K562 (cell line): ENCODE measurements around the gene GRAMD1B. TPM values are rescaled to one million over a fixed set of nuclear protein-coding genes. Genes with fewer than 3 reads are reported as not detected.

ENCODE experiments used
- ATAC-seq: fragments of 200-7000 bp; cut with Tn5 transposase; 3 replicates; pipeline ENCODE4 v1.9.1; 2020; ENCODE audit warnings: moderate library complexity
- BruUV-seq: library from RNA; stranded (reverse); fragments of 400-500 nt; replicated peaks from 2 replicates; lab custom pipeline; 2021; lab: Mats Ljungman, UMichigan
- CTCF ChIA-PET: fragments of 300-600 bp; formaldehyde crosslinking; extraction: SDS; loops from one replicate; lab custom pipeline; 2021; ENCODE audit warnings: low intra/inter-chr PET ratio; lab: Yijun Ruan, JAX
- POLR2A ChIA-PET: fragments of 300-600, 350-650 bp; sonication (Branson Sonifier 250); formaldehyde crosslinking; extraction: SDS; loops from one replicate; lab custom pipeline; 2021; ENCODE audit warnings: antibody characterized with exemption, inconsistent platforms; lab: Yijun Ruan, JAX
- DNase-seq, 4 experiments: peaks; one replicate each; pipeline versions ENCODE4 v3.0.0 to v3.0.0-alpha.2; 2011 to 2018; ENCODE audit warnings: low spot score in 3 of 4, mixed read lengths in 3 of 4; ENCODE audit errors: extremely low read depth in 1 of 4
- FAIRE-seq: peaks from 2 replicates; lab custom pipeline; 2011; peaks lifted over from hg19 to GRCh38; lab: Jason Lieb, UNC
- H2AFZ ChIP-seq: 2 replicates; pipeline ENCODE4 v1.6.0; 2011; ENCODE audit warnings: low read depth, low read length, control low read depth, inconsistent platforms
- H3K27ac ChIP-seq: fragments of 200-600 bp; 3 replicates; pipeline ENCODE4 v1.8.0; 2011; ENCODE audit warnings: low read depth, mild to moderate bottlenecking, control low read depth, inconsistent platforms, low read length, moderate library complexity, mixed read lengths; ENCODE audit errors: extremely low read depth
- H3K27me3 ChIP-seq, 2 experiments: fragments of 300-600 bp in 1 of 2; 2 replicates in 1 of 2; 3 replicates in 1 of 2; pipeline versions ENCODE4 v1.6.0 to v1.8.0; 2011; ENCODE audit warnings: inconsistent platforms in 2 of 2, low read length in 2 of 2, mild to moderate bottlenecking in 1 of 2, mixed read lengths in 1 of 2, moderate library complexity in 1 of 2; ENCODE audit not compliant: control insufficient read depth in 2 of 2, insufficient read depth in 2 of 2
- H3K36me3 ChIP-seq: fragments of 300-600 bp; 3 replicates; pipeline ENCODE4 v1.8.0; 2011; ENCODE audit warnings: mild to moderate bottlenecking, low read length, inconsistent platforms; ENCODE audit not compliant: control insufficient read depth, insufficient read depth
- H3K4me1 ChIP-seq, 2 experiments: fragments of 200-600 bp in 1 of 2; replicated peaks in 1 of 2; 2 replicates in 1 of 2; 3 replicates in 1 of 2; pipeline versions ENCODE4 v1.5.1 to v1.8.0; 2011; ENCODE audit warnings: inconsistent platforms in 2 of 2, low read length in 2 of 2, mild to moderate bottlenecking in 1 of 2, mixed read lengths in 1 of 2, moderate library complexity in 1 of 2; ENCODE audit not compliant: control insufficient read depth in 2 of 2, insufficient read depth in 2 of 2
- H3K4me2 ChIP-seq: 2 replicates; pipeline ENCODE4 v1.6.1; 2011; ENCODE audit warnings: low read length, control low read depth, inconsistent platforms, mixed read lengths; ENCODE audit not compliant: insufficient read depth
- H3K4me3 ChIP-seq: fragments of 200-600 bp; sonication (generic), shearing (Covaris generic); 2 replicates; pipeline ENCODE4 v1.5.1; 2016; ENCODE audit warnings: control low read depth, inconsistent platforms
- H3K79me2 ChIP-seq: fragments of 200-600 bp; 3 replicates; pipeline ENCODE4 v1.8.0; 2011; ENCODE audit warnings: low read length, inconsistent platforms; ENCODE audit not compliant: control insufficient read depth, insufficient read depth
- H3K9ac ChIP-seq, 2 experiments: 2 replicates each; pipeline versions ENCODE4 v1.6.0 to v1.6.1; 2011; ENCODE audit warnings: low read depth in 2 of 2, low read length in 2 of 2, control low read depth in 1 of 2, inconsistent platforms in 1 of 2, mild to moderate bottlenecking in 1 of 2, mixed read lengths in 1 of 2; ENCODE audit not compliant: insufficient read depth in 1 of 2
- H3K9me1 ChIP-seq: one replicate; pipeline ENCODE4 v1.6.0; 2011; ENCODE audit warnings: inconsistent platforms, mild to moderate bottlenecking, low read length, moderate library complexity; ENCODE audit not compliant: control insufficient read depth, insufficient read depth
- H3K9me3 ChIP-seq: replicated peaks from 2 replicates; pipeline ENCODE4 v1.5.1; 2011; ENCODE audit warnings: low read depth, low read length, inconsistent platforms; ENCODE audit not compliant: control insufficient read depth, insufficient read depth
- H4K20me1 ChIP-seq: replicated peaks from 2 replicates; pipeline ENCODE4 v1.6.1; 2011; ENCODE audit warnings: low read length, inconsistent platforms, mixed read lengths; ENCODE audit not compliant: control insufficient read depth, insufficient read depth
- ARID1B ChIP-seq: fragments of 450-650 bp; IDR thresholded peaks from 2 replicates; pipeline ENCODE4 v1.6.1; 2016; ENCODE audit warnings: antibody characterized with exemption, mild to moderate bottlenecking, inconsistent platforms
- ARID2 ChIP-seq: fragments of 450-650 bp; IDR thresholded peaks from 2 replicates; pipeline ENCODE4 v1.6.1; 2017; ENCODE audit warnings: antibody characterized with exemption, mild to moderate bottlenecking
- ELF1 ChIP-seq: fragments of 200-800 bp; sonication (Bioruptor generic); IDR thresholded peaks from 2 replicates; pipeline ENCODE4 v1.6.1; 2016; ENCODE audit warnings: missing genetic modification characterization, missing compliant biosample characterization
- ERF ChIP-seq: fragments of 450-650 bp; formaldehyde crosslinking; IDR thresholded peaks from 2 replicates; pipeline ENCODE4 v1.4.0; 2020; ENCODE audit warnings: mild to moderate bottlenecking, mixed read lengths
- JUNB ChIP-seq: fragments of 450-650 bp; formaldehyde crosslinking; conservative IDR thresholded peaks from 2 replicates; pipeline ENCODE4 v1.4.0; 2020; ENCODE audit warnings: mild to moderate bottlenecking
- RERE ChIP-seq: sonication (generic); formaldehyde crosslinking; IDR thresholded peaks from 2 replicates; pipeline ENCODE4 v1.8.0; 2023; ENCODE audit warnings: missing genetic modification reagents, mild to moderate bottlenecking, borderline replicate concordance
- SLC30A9 ChIP-seq: fragments of 250-450 bp; sonication (Bioruptor Pico); IDR thresholded peaks from 2 replicates; pipeline ENCODE4 v1.8.0; 2022; ENCODE audit warnings: mild to moderate bottlenecking, moderate library complexity
- TEAD1 ChIP-seq, 2 experiments: fragments of 450-650 bp in 1 of 2; sonication (generic) in 1 of 2; formaldehyde crosslinking; IDR thresholded peaks; 2 replicates each; pipeline versions ENCODE4 v1.4.0 to v1.8.0; 2020 to 2022; ENCODE audit warnings: mild to moderate bottlenecking in 2 of 2, missing genetic modification reagents in 1 of 2
- TSHZ1 ChIP-seq: fragments of 250-450 bp; sonication (Bioruptor Pico); IDR thresholded peaks from 2 replicates; pipeline ENCODE4 v1.4.0; 2020; ENCODE audit warnings: mild to moderate bottlenecking, moderate library complexity
- ZNF23 ChIP-seq: fragments of 250-450 bp; sonication (Bioruptor Pico); IDR thresholded peaks from 2 replicates; pipeline ENCODE4 v1.4.0; 2020; ENCODE audit warnings: mild to moderate bottlenecking
- ZNF263 ChIP-seq: sonication (generic); formaldehyde crosslinking; IDR thresholded peaks from 2 replicates; pipeline ENCODE4 v1.8.0; 2022; ENCODE audit warnings: mild to moderate bottlenecking, missing genetic modification reagents, borderline replicate concordance
- ZNF354B ChIP-seq: fragments of 250-450 bp; sonication (Bioruptor Pico); IDR thresholded peaks from 2 replicates; pipeline ENCODE4 v1.4.0; 2020
- ZNF639 ChIP-seq, 2 experiments: fragments of 200-800 bp in 1 of 2; sonication (Bioruptor generic) in 1 of 2; sonication (generic) in 1 of 2; formaldehyde crosslinking in 1 of 2; IDR thresholded peaks in 1 of 2; conservative IDR thresholded peaks in 1 of 2; 2 replicates each; pipeline versions ENCODE4 v1.5.0 to v1.6.1; 2016 to 2020; ENCODE audit warnings: missing compliant biosample characterization in 1 of 2, missing genetic modification characterization in 1 of 2, missing genetic modification reagents in 1 of 2
- WGBS: fragments of 100-300 bp; shearing (Covaris generic); methylation state at CpG from one replicate; pipeline ENCODE4 v1.1.6; 2016; ENCODE audit warnings: low coverage, mixed read lengths; ENCODE audit not compliant: insufficient coverage; ENCODE audit errors: missing lambda C conversion rate; 5-methylcytosine and 5-hydroxymethylcytosine counted together
- in situ Hi-C: fragments of 300-500 bp; cut with MboI; formaldehyde crosslinking; loops from 4 replicates; pipeline ENCODE4 v1.15.0; 2018; ENCODE audit warnings: inconsistent platforms, mixed read lengths
- intact Hi-C: fragments of 100-400 bp; cut with micrococcal nuclease; formaldehyde crosslinking; loops from 2 replicates; pipeline ENCODE4 v1.14.2; 2022
- polyA plus RNA-seq, 8 experiments: library from polyadenylated mRNA; depleted of rRNA in 4 of 8; stranded (reverse) in 5 of 8; unstranded in 3 of 8; fragments of >200 nt; fragmentation: Nextera tagmentation in 2 of 8; fragmentation: Illumina TruSeq in 1 of 8; extraction: Ambion mirVana in 2 of 8; extraction: Trizol in 1 of 8; gene quantifications; 2 replicates each; pipeline versions ENCODE4 v1.2.1 to v1.2.3, GENCODE V29; 2011 to 2014; ENCODE audit warnings: inconsistent platforms in 1 of 8, missing spikeins in 1 of 8
- total RNA-seq, 7 experiments: library from RNA; depleted of rRNA in 6 of 7; stranded (reverse); fragments of >200 nt in 6 of 7; fragmentation: Illumina TruSeq in 2 of 7; extraction: Trizol in 2 of 7; gene quantifications; 2 replicates each; pipeline versions ENCODE4 v1.2.1 to v1.2.3, GENCODE V29; 2011 to 2021; ENCODE audit warnings: low replicate concordance in 1 of 7

Gene GRAMD1B
- total and polyA plus RNA-seq, 9 of the 15 experiments (the other 6 are each of a cell fraction or from before 2014, with no cell fraction given): 0.31 TPM; not detected in 8

- ATAC-seq (no peak), FAIRE-seq (no peak), DNase-seq (no peak)
- Histone ChIP-seq H3K27ac (no peak overlapping the region), H3K27me3 (no peaks in the 10 kb centered on the region; a peak in 1 of 5 replicates), H3K4me1 (no peaks in the 10 kb centered on the region; a peak in 1 of 5 replicates), H3K36me3 (no peaks in the 10 kb centered on the region), H3K4me3 (no peak overlapping the region), H3K9me1 (no peaks in the 10 kb centered on the region), H3K9me3 (no peaks in the 10 kb centered on the region), H4K20me1 (no peaks in the 10 kb centered on the region), H3K9ac (no peak overlapping the region), H3K79me2 (no peaks in the 10 kb centered on the region), H2AFZ (no peak overlapping the region), H3K4me2 (no peak overlapping the region)
- CTCF ChIA-PET: no interaction called here
- POLR2A ChIA-PET: interaction anchor here (0.8 to 0.9 kb wide), 2 partner anchors 10 to 13 kb away, joined by 3 read pairs; no protein-coding TSS in a partner anchor
- 0% methylated on average over 4 of the region's 4 CpGs for WGBS
- BruUV-seq: no TSS peak
- intact Hi-C loops: no loop called here
- in situ Hi-C loops: no loop called here
- TF ChIP-seq ZNF639 (CRISPR knock-in tag; conservative IDR thresholded peaks at IDR 0.05 in 1 of 2, IDR thresholded peaks at IDR 0.05 in 1 of 2) (no peak), JUNB (CRISPR knock-in tag) (no peak), ZNF23 (CRISPR knock-in tag) (no peak), ERF (no peak), RERE (CRISPR knock-in tag) (no peak), ELF1 (tag) (no peak), ARID1B (no peak), ARID2 (no peak), TEAD1 (CRISPR knock-in tag; IDR thresholded peaks at IDR 0.05) (no peak), ZNF263 (no peak), ZNF354B (CRISPR knock-in tag) (no peak), SLC30A9 (CRISPR knock-in tag) (no peak), TSHZ1 (CRISPR knock-in tag) (no peak)
Measured at GRCh38 chr11:123439616-123440015, 9.5 kb downstream of the GRAMD1B start.
